Right lobe of liver (tissue), 4 donors: ENCODE measurements around the gene CDHR3.

Source experiments
- CTCF ChIP-seq, 4 donors: fragments of 200-600 bp in 3 of 4; fragments of 450-650 bp in 1 of 4; IDR thresholded peaks; one replicate each; pipeline versions ENCODE4 v1.5.1 to v1.8.0; 2016 to 2022; ENCODE audit warnings: antibody characterized with exemption in 4 of 4, mild to moderate bottlenecking in 2 of 4
- POLR2A ChIP-seq: fragments of 450-650 bp; IDR thresholded peaks from one replicate; pipeline ENCODE4 v1.6.1; 2017; ENCODE audit warnings: antibody characterized with exemption, mild to moderate bottlenecking
- donor health status: DM: no; HTN: no; CAD: no.
- donor health status: DM: no; HTN: no; CAD: no.
- donor health status: DM: no; HTN: yes; CAD: no.

GRCh38 chr7:105926131-105926530 is 36.9 kb upstream of the CDHR3 start:
- TF ChIP-seq CTCF (IDR thresholded peaks at IDR 0.05) (no peak), POLR2A (no peak)
